Choroid plexus epithelial cell (primary cell): Measurements from ENCODE around the gene LPCAT3.

Source experiments
- DNase-seq: peaks from one replicate; pipeline ENCODE4 v3.0.0-alpha.2; 2010; ENCODE audit warnings: low read depth
- H3K4me3 ChIP-seq: 2 replicates; pipeline ENCODE4 v1.5.1; 2011; ENCODE audit warnings: low read depth, mild to moderate bottlenecking, control low read depth, low read length, moderate library complexity
- CTCF ChIP-seq: conservative IDR thresholded peaks from 2 replicates; pipeline ENCODE4 v1.5.1; 2011; ENCODE audit warnings: low read depth, mild to moderate bottlenecking, control low read depth, inconsistent platforms, low read length, moderate library complexity

LPCAT3 gene

GRCh38 chr12:6946920-6947374 lies 71.3 kb downstream of the LPCAT3 start:
- no peak for TF ChIP-seq CTCF
- no peak overlapping the region for H3K4me3 ChIP-seq
- no peak for DNase-seq

- no peak overlapping the region for H3K4me3 ChIP-seq
- DNase-seq, result no peak
Observed at GRCh38 chr12:6946033-6946919, 72.0 kb downstream of the LPCAT3 start.

GRCh38 chr12:6945613-6946012 lies 72.7 kb downstream of the LPCAT3 start:
- no peak overlapping the region for H3K4me3 ChIP-seq
- TF ChIP-seq CTCF, result no peak
- DNase-seq, result no peak

More at GRCh38 chr12:6946033-6946919, 72.0 kb downstream of the LPCAT3 start:
- no peak for TF ChIP-seq CTCF

GRCh38 chr12:6944381-6945186 lies 73.7 kb downstream of the LPCAT3 start:
- peak; percentile 94 for DNase-seq
- TF ChIP-seq CTCF, result peak; percentile 86
- H3K4me3 ChIP-seq, result peak overlapping the region; percentile 86

GRCh38 chr12:6943722-6944380 lies 74.4 kb downstream of the LPCAT3 start, which contains the start of the genes C12orf57 and RNU7-1:
Gene C12orf57, plus strand, starts transcription at chr12:6944022. Its CDS starts 100 bp downstream, at chr12:6944122.
Gene RNU7-1, plus strand, starts transcription at chr12:6943816.
- TF ChIP-seq CTCF, result no peak
- peak within 1 kb of the TSS; percentile 86 for H3K4me3 ChIP-seq
- DNase-seq, result peak; percentile 89

- peak; percentile 98 for DNase-seq
- peak overlapping the region; percentile 86 for H3K4me3 ChIP-seq
- no peak for TF ChIP-seq CTCF
Observed at GRCh38 chr12:6943389-6943721, 74.9 kb downstream of the LPCAT3 start.
